OCI-LY1 (cell line): ENCODE data around the gene IL1RN.

Experiments used
- H2AFZ ChIP-seq: fragments of 200-600 bp; sonication (generic), shearing (Covaris generic); 2 replicates; pipeline ENCODE4 v1.6.0; 2014; ENCODE audit warnings: antibody characterized with exemption, mild to moderate bottlenecking, low read length
- H3F3A ChIP-seq: fragments of 200-600 bp; sonication (generic), shearing (Covaris generic); 2 replicates; pipeline ENCODE4 v1.6.0; 2014; ENCODE audit warnings: mild to moderate bottlenecking, antibody characterized with exemption, low read length, moderate library complexity; ENCODE audit not compliant: insufficient read depth
- H3K27ac ChIP-seq: fragments of 200-600 bp; sonication (generic); 2 replicates; pipeline ENCODE4 v1.5.1; 2014; ENCODE audit warnings: low read length, mixed run types, mild to moderate bottlenecking, low read depth; ENCODE audit not compliant: poor library complexity, severe bottlenecking
- H3K27me3 ChIP-seq: fragments of 200-600 bp; sonication (generic); 2 replicates; pipeline ENCODE4 v1.6.0; 2014; ENCODE audit warnings: antibody characterized with exemption, mild to moderate bottlenecking, low read length, moderate library complexity; ENCODE audit not compliant: insufficient read depth
- H3K36me3 ChIP-seq: fragments of 200-600 bp; sonication (generic); 2 replicates; pipeline ENCODE4 v1.6.1; 2014; ENCODE audit warnings: mild to moderate bottlenecking, antibody characterized with exemption, low read length, moderate library complexity, mixed read lengths; ENCODE audit not compliant: insufficient read depth
- H3K4me1 ChIP-seq: fragments of 200-600 bp; sonication (generic); 2 replicates; pipeline ENCODE4 v1.5.1; 2014; ENCODE audit warnings: mild to moderate bottlenecking, low read length, moderate library complexity; ENCODE audit not compliant: insufficient read depth, severe bottlenecking
- H3K4me2 ChIP-seq: fragments of 200-600 bp; sonication (generic), shearing (Covaris generic); 2 replicates; pipeline ENCODE4 v1.6.1; 2014; ENCODE audit warnings: low read length
- H3K4me3 ChIP-seq: fragments of 200-600 bp; sonication (generic); 2 replicates; pipeline ENCODE4 v1.5.1; 2014; ENCODE audit warnings: low read length, low read depth, mild to moderate bottlenecking, mixed read lengths; ENCODE audit not compliant: poor library complexity, severe bottlenecking
- H3K79me2 ChIP-seq: fragments of 200-600 bp; shearing (Covaris generic); 2 replicates; pipeline ENCODE4 v1.6.1; 2016; ENCODE audit warnings: mixed run types, low read length, mixed read lengths; ENCODE audit not compliant: insufficient read depth
- H3K9ac ChIP-seq: fragments of 200-600 bp; sonication (generic), shearing (Covaris generic); 2 replicates; pipeline ENCODE4 v1.6.1; 2014; ENCODE audit warnings: mild to moderate bottlenecking, low read length, mixed read lengths
- H3K9me2 ChIP-seq: fragments of 200-600 bp; sonication (generic), shearing (Covaris generic); 2 replicates; pipeline ENCODE4 v1.6.1; 2014; ENCODE audit warnings: low read depth, mild to moderate bottlenecking, low read length, mixed read lengths
- H3K9me3 ChIP-seq: fragments of 200-600 bp; shearing (Covaris generic); 2 replicates; pipeline ENCODE4 v1.6.1; 2014; ENCODE audit warnings: low read length, mixed read lengths
- H4K20me1 ChIP-seq: fragments of 200-600 bp; sonication (generic), shearing (Covaris generic); 2 replicates; pipeline ENCODE4 v1.6.0; 2016; ENCODE audit warnings: mild to moderate bottlenecking, low read length; ENCODE audit not compliant: insufficient read depth
- CTCF ChIP-seq: fragments of 200-600 bp; sonication (generic), shearing (Covaris generic); IDR thresholded peaks from 2 replicates; pipeline ENCODE4 v1.5.1; 2017; ENCODE audit warnings: mild to moderate bottlenecking, antibody characterized with exemption, low read length, moderate library complexity, mixed read lengths
- EZH2 ChIP-seq: fragments of 200-600 bp; sonication (generic), shearing (Covaris generic); IDR thresholded peaks from 2 replicates; pipeline ENCODE4 v1.8.0; 2017; ENCODE audit warnings: borderline replicate concordance, mixed run types, mild to moderate bottlenecking, antibody characterized with exemption, low read length, moderate library complexity, mixed read lengths

IL1RN gene

GRCh38 chr2:113156278-113157117 is 29.1 kb downstream of the IL1RN start:
- H3K4me3 ChIP-seq, result no peak overlapping the region
- no peak overlapping the region for H3K9ac ChIP-seq

GRCh38 chr2:113157118-113157896 is 29.9 kb downstream of the IL1RN start:
- no peaks in the 10 kb centered on the region for H3K36me3 ChIP-seq
- no peak overlapping the region for H3K9ac ChIP-seq
- H3K4me3 ChIP-seq, result peak overlapping the region; percentile 45

More at GRCh38 chr2:113156278-113157117, 29.1 kb downstream of the IL1RN start:
- Histone ChIP-seq H3K27ac (no peak overlapping the region), H3K9me3 (no peaks in the 10 kb centered on the region), H3K27me3 (peaks cover 6% of the 10 kb centered on the region; the same call in 1 of the 2 replicates), H3K79me2 (no peaks in the 10 kb centered on the region), H3K4me2 (no peak overlapping the region; the same call in 1 of the 2 replicates), H4K20me1 (no peaks in the 10 kb centered on the region), H3F3A (no peaks in the 10 kb centered on the region), H3K4me1 (no peaks in the 10 kb centered on the region), H2AFZ (no peak overlapping the region), H3K36me3 (no peaks in the 10 kb centered on the region), H3K9me2 (no peaks in the 10 kb centered on the region)
- TF ChIP-seq CTCF (no peak), EZH2 (no peak)

More at GRCh38 chr2:113157118-113157896, 29.9 kb downstream of the IL1RN start:
- no peaks in the 10 kb centered on the region for H3K9me3 ChIP-seq
- H2AFZ ChIP-seq, result no peak overlapping the region
- no peak overlapping the region for H3K27ac ChIP-seq
- peak overlapping the region; percentile 34; the same call in 1 of the 2 replicates for H3K4me2 ChIP-seq
- TF ChIP-seq CTCF (no peak), EZH2 (no peak)
- no peaks in the 10 kb centered on the region for H3K4me1 ChIP-seq
- H3F3A ChIP-seq, result no peaks in the 10 kb centered on the region
- H4K20me1 ChIP-seq, result no peaks in the 10 kb centered on the region
- H3K27me3 ChIP-seq, result peaks cover 6% of the 10 kb centered on the region; the same call in 1 of the 2 replicates
- H3K79me2 ChIP-seq, result no peaks in the 10 kb centered on the region
- no peaks in the 10 kb centered on the region for H3K9me2 ChIP-seq
